Natural killer cell (primary cell): ENCODE results near the gene UGT3A1. TPM values are rescaled to one million over a fixed set of nuclear protein-coding genes. Genes with fewer than 3 reads are reported as not detected.

Source experiments
- ATAC-seq, 3 donors: fragments of 150-1000 bp in 2 of 3; fragments of 200-7000 bp in 1 of 3; cut with Tn5 transposase; 1 replicate in 1 of 3; 2 replicates in 2 of 3; pipeline ENCODE4 v1.10.0; 2021; ENCODE audit warnings: mild to moderate bottlenecking in 2 of 3, moderate library complexity in 2 of 3
- DNase-seq, 2 donors: peaks; one replicate each; pipeline versions ENCODE4 v3.0.0 to v3.0.0-alpha.2; 2013 to 2021; ENCODE audit warnings: mixed read lengths in 1 of 2
- H3K27ac ChIP-seq: one replicate; pipeline ENCODE4 v1.5.1; 2013; ENCODE audit warnings: mild to moderate bottlenecking, low read length
- H3K27me3 ChIP-seq: one replicate; pipeline ENCODE4 v1.6.1; 2013; ENCODE audit warnings: low read length; ENCODE audit not compliant: control insufficient read depth, insufficient read depth
- H3K36me3 ChIP-seq: one replicate; pipeline ENCODE4 v1.6.1; 2013; ENCODE audit warnings: low read length; ENCODE audit not compliant: control insufficient read depth, insufficient read depth
- H3K4me1 ChIP-seq: one replicate; pipeline ENCODE4 v1.6.1; 2013; ENCODE audit warnings: low read length; ENCODE audit not compliant: control insufficient read depth, insufficient read depth
- H3K4me3 ChIP-seq: one replicate; pipeline ENCODE4 v1.5.1; 2013; ENCODE audit warnings: low read length
- H3K9me3 ChIP-seq: one replicate; pipeline ENCODE4 v1.6.1; 2013; ENCODE audit warnings: low read length; ENCODE audit not compliant: control insufficient read depth, insufficient read depth
- H3K27ac Mint-ChIP-seq, 2 donors: one replicate each; pipeline ENCODE4 v1.8.0; 2022; ENCODE audit warnings: mild to moderate bottlenecking in 2 of 2, mixed read lengths in 2 of 2, moderate library complexity in 1 of 2
- H3K27me3 Mint-ChIP-seq, 2 donors: one replicate each; pipeline ENCODE4 v1.8.0; 2022; ENCODE audit warnings: low read depth in 2 of 2, mixed read lengths in 2 of 2
- H3K36me3 Mint-ChIP-seq: one replicate; pipeline ENCODE4 v1.8.0; 2022; ENCODE audit warnings: mixed read lengths
- H3K4me1 Mint-ChIP-seq, 2 donors: one replicate each; pipeline ENCODE4 v1.8.0; 2022; ENCODE audit warnings: mixed read lengths in 2 of 2
- H3K4me3 Mint-ChIP-seq: one replicate; pipeline ENCODE4 v1.8.0; 2022; ENCODE audit warnings: mild to moderate bottlenecking, moderate library complexity, mixed read lengths
- H3K9me3 Mint-ChIP-seq, 2 donors: one replicate each; pipeline ENCODE4 v1.8.0; 2022; ENCODE audit warnings: mixed read lengths in 2 of 2
- WGBS: methylation state at CpG from one replicate; pipeline ENCODE4 v1.1.7; 2013; ENCODE audit warnings: missing lambda C conversion rate; ENCODE audit not compliant: insufficient coverage; 5-methylcytosine and 5-hydroxymethylcytosine counted together
- intact Hi-C: fragments of 100-400 bp; cut with micrococcal nuclease; formaldehyde crosslinking; loops from one replicate; pipeline ENCODE4 v1.14.2; 2022
- total RNA-seq, 4 donors: library from RNA; stranded (reverse); fragments of 120-200 nt in 1 of 4; gene quantifications; one replicate each; pipeline versions ENCODE4 v1.2.3 to v1.2.4, GENCODE V29; 2013 to 2022
- TF ChIP-seq, protein P1 (sequence below): fragments of 200-600 bp; IDR thresholded peaks from one replicate; pipeline ENCODE4 v1.8.0; 2022; ENCODE audit warnings: antibody characterized with exemption

Gene UGT3A1
- total RNA-seq, 3 donors from 2014 or later (not counting 1 experiment from before 2014, with no cell fraction given), result not detected

DNA sequence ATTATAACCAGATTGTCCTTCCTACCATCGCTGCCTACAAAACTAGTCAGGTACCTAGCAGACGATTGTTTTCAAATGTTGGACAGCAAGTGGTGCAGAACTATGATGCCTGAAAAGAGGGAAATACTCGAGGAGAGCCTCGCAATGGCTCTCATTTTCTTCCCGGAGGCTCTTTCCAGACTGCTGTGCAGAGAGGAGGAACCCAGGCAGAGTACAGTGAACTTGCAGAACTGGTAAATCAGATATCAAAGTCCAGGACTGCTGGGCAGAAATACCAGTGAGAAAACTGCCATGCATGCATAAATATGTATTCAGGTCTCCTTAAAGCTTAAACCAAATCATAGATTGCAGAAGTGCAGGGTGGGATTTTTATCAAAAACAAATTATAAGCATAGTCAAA, 26.4 kb upstream of the UGT3A1 start:
- no peak overlapping the region for H3K27ac ChIP-seq
- WGBS, result 75% methylated on average over 5 of the region's 5 CpGs
- no peak overlapping the region for H3K27ac Mint-ChIP-seq
- H3K27me3 ChIP-seq, result no peaks in the 10 kb centered on the region
- H3K4me3 Mint-ChIP-seq, result no peak overlapping the region
- H3K4me1 ChIP-seq, result no peaks in the 10 kb centered on the region
- H3K36me3 Mint-ChIP-seq, result no peaks in the 10 kb centered on the region
- no peaks in the 10 kb centered on the region for H3K4me1 Mint-ChIP-seq
- no peak overlapping the region for H3K4me3 ChIP-seq
- H3K27me3 Mint-ChIP-seq, result peaks cover 0 to under 1% of the 10 kb centered on the region in 2 donors
- DNase-seq (no peak), ATAC-seq (no peak)
- intact Hi-C loops, result no loop called here
- H3K9me3 Mint-ChIP-seq, result peaks cover 3 to 4% of the 10 kb centered on the region in 2 donors
- H3K36me3 ChIP-seq, result no peaks in the 10 kb centered on the region
- peaks cover 21% of the 10 kb centered on the region for H3K9me3 ChIP-seq
- TF ChIP-seq, protein P1, sequence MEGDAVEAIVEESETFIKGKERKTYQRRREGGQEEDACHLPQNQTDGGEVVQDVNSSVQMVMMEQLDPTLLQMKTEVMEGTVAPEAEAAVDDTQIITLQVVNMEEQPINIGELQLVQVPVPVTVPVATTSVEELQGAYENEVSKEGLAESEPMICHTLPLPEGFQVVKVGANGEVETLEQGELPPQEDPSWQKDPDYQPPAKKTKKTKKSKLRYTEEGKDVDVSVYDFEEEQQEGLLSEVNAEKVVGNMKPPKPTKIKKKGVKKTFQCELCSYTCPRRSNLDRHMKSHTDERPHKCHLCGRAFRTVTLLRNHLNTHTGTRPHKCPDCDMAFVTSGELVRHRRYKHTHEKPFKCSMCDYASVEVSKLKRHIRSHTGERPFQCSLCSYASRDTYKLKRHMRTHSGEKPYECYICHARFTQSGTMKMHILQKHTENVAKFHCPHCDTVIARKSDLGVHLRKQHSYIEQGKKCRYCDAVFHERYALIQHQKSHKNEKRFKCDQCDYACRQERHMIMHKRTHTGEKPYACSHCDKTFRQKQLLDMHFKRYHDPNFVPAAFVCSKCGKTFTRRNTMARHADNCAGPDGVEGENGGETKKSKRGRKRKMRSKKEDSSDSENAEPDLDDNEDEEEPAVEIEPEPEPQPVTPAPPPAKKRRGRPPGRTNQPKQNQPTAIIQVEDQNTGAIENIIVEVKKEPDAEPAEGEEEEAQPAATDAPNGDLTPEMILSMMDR, result no peak

DNA sequence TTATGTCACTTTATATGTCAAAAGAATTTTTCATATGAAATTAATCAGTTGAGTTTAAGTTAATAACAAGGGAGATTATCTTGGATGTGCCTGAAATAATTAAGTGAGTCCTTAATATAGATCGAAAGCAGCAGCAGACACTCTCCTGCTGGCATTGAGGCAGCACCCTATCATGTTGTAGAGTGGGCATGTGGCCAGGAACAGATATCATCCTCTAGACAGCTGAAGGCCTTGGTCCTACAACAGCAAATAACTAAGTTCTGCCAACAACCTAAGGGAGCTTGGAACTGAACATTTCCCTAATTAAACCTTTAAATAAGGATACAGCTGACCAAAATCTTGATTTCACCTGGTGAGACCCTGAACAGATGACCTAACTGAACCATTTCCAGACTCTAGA, 25.8 kb upstream of the UGT3A1 start:
- 89% methylated on average over 1 of the region's 1 CpG for WGBS
- H3K36me3 ChIP-seq, result no peaks in the 10 kb centered on the region
- peaks cover 21% of the 10 kb centered on the region for H3K9me3 ChIP-seq
- TF ChIP-seq, protein P1, result no peak
- intact Hi-C loops, result no loop called here
- H3K4me1 Mint-ChIP-seq, result no peaks in the 10 kb centered on the region
- H3K4me3 Mint-ChIP-seq, result no peak overlapping the region
- peaks cover 3% of the 10 kb centered on the region in 2 donors for H3K9me3 Mint-ChIP-seq
- DNase-seq (no peak), ATAC-seq (no peak)
- no peak overlapping the region for H3K4me3 ChIP-seq
- no peaks in the 10 kb centered on the region for H3K36me3 Mint-ChIP-seq
- H3K27ac Mint-ChIP-seq, result no peak overlapping the region
- no peaks in the 10 kb centered on the region for H3K27me3 Mint-ChIP-seq
- H3K27me3 ChIP-seq, result no peaks in the 10 kb centered on the region
- no peak overlapping the region for H3K27ac ChIP-seq
- no peaks in the 10 kb centered on the region for H3K4me1 ChIP-seq

DNA sequence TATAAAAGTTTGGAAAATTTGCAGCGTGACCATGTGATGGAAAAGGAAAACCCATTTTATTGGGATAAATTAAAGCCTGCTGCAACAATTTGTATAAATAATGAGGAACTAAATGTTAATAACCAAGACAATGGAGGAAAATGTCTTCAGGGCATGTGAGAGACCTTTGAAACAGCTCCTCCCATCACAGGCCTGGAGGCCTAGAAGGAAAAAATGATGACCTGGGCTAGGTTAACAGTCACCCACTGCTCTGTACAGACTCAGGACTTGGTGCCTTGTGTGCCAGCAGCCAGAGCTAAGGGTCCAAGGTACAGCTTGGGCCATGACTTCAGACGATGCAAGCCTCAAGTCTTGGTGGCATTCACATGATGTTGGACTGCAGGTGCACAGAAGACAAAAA, 22.0 kb upstream of the UGT3A1 start:
- ATAC-seq (no peak), DNase-seq (no peak)
- no peak overlapping the region for H3K4me3 Mint-ChIP-seq
- Histone ChIP-seq H3K4me3 (no peak overlapping the region), H3K36me3 (no peaks in the 10 kb centered on the region), H3K4me1 (no peaks in the 10 kb centered on the region), H3K9me3 (peaks cover 26% of the 10 kb centered on the region), H3K27ac (no peak overlapping the region), H3K27me3 (no peaks in the 10 kb centered on the region)
- H3K27ac Mint-ChIP-seq, result no peak overlapping the region
- H3K9me3 Mint-ChIP-seq, result peaks cover 2 to 3% of the 10 kb centered on the region in 2 donors
- H3K36me3 Mint-ChIP-seq, result no peaks in the 10 kb centered on the region
- intact Hi-C loops, result no loop called here
- no peaks in the 10 kb centered on the region for H3K27me3 Mint-ChIP-seq
- TF ChIP-seq, protein P1, result no peak
- no peaks in the 10 kb centered on the region for H3K4me1 Mint-ChIP-seq
- WGBS, result 88% methylated on average over 2 of the region's 2 CpGs

DNA sequence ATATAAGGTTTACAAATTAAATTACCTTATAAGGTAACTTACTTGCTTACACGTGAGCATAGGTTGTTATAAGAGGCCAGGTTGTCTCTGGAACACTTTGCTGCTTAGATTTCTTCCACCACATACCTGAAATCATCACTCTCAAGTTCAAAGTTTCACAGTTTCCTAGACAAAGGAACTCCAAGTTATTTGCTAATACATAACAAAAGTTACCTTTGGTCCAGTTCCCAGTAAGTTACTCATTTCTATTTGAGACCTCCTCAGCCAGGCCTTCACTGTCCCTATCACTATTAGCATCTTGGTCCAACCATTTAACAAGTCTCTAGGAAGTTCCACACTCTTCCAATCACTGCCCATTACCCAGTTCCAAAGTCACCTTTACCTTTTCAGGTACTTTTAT, 18.5 kb upstream of the UGT3A1 start:
- Mint-ChIP-seq H3K27ac (no peak overlapping the region), H3K4me3 (no peak overlapping the region), H3K36me3 (no peaks in the 10 kb centered on the region), H3K9me3 (peaks cover 2 to 3% of the 10 kb centered on the region in 2 donors), H3K27me3 (no peaks in the 10 kb centered on the region), H3K4me1 (no peaks in the 10 kb centered on the region)
- H3K36me3 ChIP-seq, result no peaks in the 10 kb centered on the region
- ATAC-seq (no peak), DNase-seq (no peak)
- WGBS, result no CpG with 5 or more reads among the region's 1 CpG
- no peaks in the 10 kb centered on the region for H3K27me3 ChIP-seq
- no peak overlapping the region for H3K27ac ChIP-seq
- TF ChIP-seq, protein P1, result no peak
- H3K4me3 ChIP-seq, result no peak overlapping the region
- peaks cover 17% of the 10 kb centered on the region for H3K9me3 ChIP-seq
- no peaks in the 10 kb centered on the region for H3K4me1 ChIP-seq
- intact Hi-C loops, result no loop called here
